OCI-LY1 (cell line): ENCODE data around the gene GRIP1.

Experiments
- CTCF ChIP-seq: fragments of 200-600 bp; sonication (generic), shearing (Covaris generic); IDR thresholded peaks from 2 replicates; pipeline ENCODE4 v1.5.1; 2017; ENCODE audit warnings: mild to moderate bottlenecking, antibody characterized with exemption, low read length, moderate library complexity, mixed read lengths
- EZH2 ChIP-seq: fragments of 200-600 bp; sonication (generic), shearing (Covaris generic); IDR thresholded peaks from 2 replicates; pipeline ENCODE4 v1.8.0; 2017; ENCODE audit warnings: borderline replicate concordance, mixed run types, mild to moderate bottlenecking, antibody characterized with exemption, low read length, moderate library complexity, mixed read lengths

GRCh38 chr12:66647034-66647691, 31.7 kb downstream of the GRIP1 start:
- TF ChIP-seq EZH2 = no peak
- TF ChIP-seq CTCF = no peak
